GM18507 (cell line): Measurements from ENCODE around the gene ZNF679.
"Not testable (repeated sequence)": the region's sequence is repeated elsewhere in the genome, so short reads cannot be mapped to it uniquely, and the experiment has no call there.

Experiments used
- DNase-seq: peaks from one replicate; pipeline ENCODE4 v3.0.0; 2011; ENCODE audit warnings: low read depth; ENCODE audit not compliant: insufficient read length; ENCODE audit errors: extremely low spot score
- FAIRE-seq: peaks from 2 replicates; lab custom pipeline; 2011; peaks lifted over from hg19 to GRCh38; lab: Jason Lieb, UNC

ZNF679 gene

GRCh38 chr7:64228174-64228573, at the start of gene ZNF679:
Gene ZNF679, plus strand, starts transcription at chr7:64228474. Its CDS starts 20,644 bp downstream, at chr7:64249118.
- FAIRE-seq, DNase-seq: not testable (repeated sequence)

GRCh38 chr7:64180989-64181388, 47.3 kb upstream of the ZNF679 start:
- DNase-seq (no peak), FAIRE-seq (no peak)

GRCh38 chr7:64181586-64181985, 46.7 kb upstream of the ZNF679 start:
- no peak for FAIRE-seq

GRCh38 chr7:64182036-64182790, 46.1 kb upstream of the ZNF679 start:
- FAIRE-seq (no peak), DNase-seq (no peak)

More at GRCh38 chr7:64181586-64181985, 46.7 kb upstream of the ZNF679 start:
- no peak for DNase-seq

GRCh38 chr7:64183126-64183742, 45.0 kb upstream of the ZNF679 start:
- FAIRE-seq, result no peak
- DNase-seq, result no peak

- DNase-seq, result no peak
- no peak for FAIRE-seq
These were observed 44.4 kb upstream of the ZNF679 start for GRCh38 chr7:64183827-64184372.

- FAIRE-seq, result no peak
- DNase-seq, result no peak
These were observed 43.9 kb upstream of the ZNF679 start for GRCh38 chr7:64184376-64184775.

GRCh38 chr7:64187408-64187807, 40.9 kb upstream of the ZNF679 start:
- FAIRE-seq, result no peak
- DNase-seq, result no peak

- no peak for FAIRE-seq
- no peak for DNase-seq
These were observed 36.0 kb upstream of the ZNF679 start for GRCh38 chr7:64192148-64192704.

- no peak for DNase-seq
- FAIRE-seq, result no peak
These were observed 35.5 kb upstream of the ZNF679 start for GRCh38 chr7:64192775-64193174.

GRCh38 chr7:64206903-64207302, 21.4 kb upstream of the ZNF679 start, which contains the start of gene ZNF735:
Gene ZNF735, plus strand, starts transcription at chr7:64207203. Its CDS starts 0 bp downstream, at chr7:64207203.
- no peak for DNase-seq
- FAIRE-seq, result no peak

GRCh38 chr7:64219710-64220298, 8.5 kb upstream of the ZNF679 start:
- FAIRE-seq, DNase-seq: not testable (repeated sequence)

GRCh38 chr7:64223366-64223765, 4.9 kb upstream of the ZNF679 start:
- no peak for FAIRE-seq
- no peak for DNase-seq

GRCh38 chr7:64266341-64266919, 38.2 kb downstream of the ZNF679 start:
- DNase-seq, result no peak
- FAIRE-seq, result no peak

- FAIRE-seq (no peak), DNase-seq (no peak)
These were observed 49.4 kb downstream of the ZNF679 start for GRCh38 chr7:64277630-64278029.

GRCh38 chr7:64294701-64295420, 66.6 kb downstream of the ZNF679 start:
- DNase-seq (no peak), FAIRE-seq (no peak)

GRCh38 chr7:64297418-64297817, 69.1 kb downstream of the ZNF679 start:
- FAIRE-seq, DNase-seq: not testable (repeated sequence)

- DNase-seq (no peak), FAIRE-seq (no peak)
These were observed 72.5 kb downstream of the ZNF679 start for GRCh38 chr7:64300641-64301405.
